IPS DF 6.9 (cell line): ENCODE data around the gene SCAMP4.

Experiments
- DNase-seq: peaks from one replicate; pipeline ENCODE4 v3.0.0-alpha.2; 2013; ENCODE audit warnings: low read depth, low spot score
- H3K27ac ChIP-seq: one replicate; pipeline ENCODE4 v1.5.1; 2013; ENCODE audit warnings: low read length, control low read depth
- H3K27me3 ChIP-seq: 2 replicates; pipeline ENCODE4 v1.6.1; 2013; ENCODE audit warnings: mild to moderate bottlenecking, low read length; ENCODE audit not compliant: control insufficient read depth, insufficient read depth
- H3K36me3 ChIP-seq: 2 replicates; pipeline ENCODE4 v1.6.1; 2013; ENCODE audit warnings: low read length; ENCODE audit not compliant: control insufficient read depth, insufficient read depth
- H3K4me1 ChIP-seq: 2 replicates; pipeline ENCODE4 v1.6.1; 2013; ENCODE audit warnings: low read length; ENCODE audit not compliant: control insufficient read depth, insufficient read depth
- H3K4me3 ChIP-seq: 2 replicates; pipeline ENCODE4 v1.5.1; 2013; ENCODE audit warnings: mild to moderate bottlenecking, low read length
- H3K9me3 ChIP-seq: 2 replicates; pipeline ENCODE4 v1.6.1; 2013; ENCODE audit warnings: low read length, inconsistent platforms; ENCODE audit not compliant: control insufficient read depth, insufficient read depth
- WGBS: extraction: QIAGEN DNeasy Blood & Tissue Kit; methylation state at CpG from one replicate; pipeline ENCODE4 v1.1.7; 2013; ENCODE audit warnings: mixed read lengths, missing lambda C conversion rate; ENCODE audit not compliant: insufficient read length, insufficient coverage; 5-methylcytosine and 5-hydroxymethylcytosine counted together

Gene SCAMP4

GRCh38 chr19:1947651-1948209, 42.5 kb downstream of the SCAMP4 start:
- no peaks in the 10 kb centered on the region for H3K27me3 ChIP-seq
- no peak overlapping the region for H3K4me3 ChIP-seq
- peaks cover 10% of the 10 kb centered on the region for H3K4me1 ChIP-seq
- H3K27ac ChIP-seq: no peak overlapping the region
- H3K36me3 ChIP-seq: no peaks in the 10 kb centered on the region; the same call in 1 of the 2 replicates
- no peak for DNase-seq
- no peaks in the 10 kb centered on the region for H3K9me3 ChIP-seq
- no CpG with 5 or more reads among the region's 34 CpGs for WGBS

DNA sequence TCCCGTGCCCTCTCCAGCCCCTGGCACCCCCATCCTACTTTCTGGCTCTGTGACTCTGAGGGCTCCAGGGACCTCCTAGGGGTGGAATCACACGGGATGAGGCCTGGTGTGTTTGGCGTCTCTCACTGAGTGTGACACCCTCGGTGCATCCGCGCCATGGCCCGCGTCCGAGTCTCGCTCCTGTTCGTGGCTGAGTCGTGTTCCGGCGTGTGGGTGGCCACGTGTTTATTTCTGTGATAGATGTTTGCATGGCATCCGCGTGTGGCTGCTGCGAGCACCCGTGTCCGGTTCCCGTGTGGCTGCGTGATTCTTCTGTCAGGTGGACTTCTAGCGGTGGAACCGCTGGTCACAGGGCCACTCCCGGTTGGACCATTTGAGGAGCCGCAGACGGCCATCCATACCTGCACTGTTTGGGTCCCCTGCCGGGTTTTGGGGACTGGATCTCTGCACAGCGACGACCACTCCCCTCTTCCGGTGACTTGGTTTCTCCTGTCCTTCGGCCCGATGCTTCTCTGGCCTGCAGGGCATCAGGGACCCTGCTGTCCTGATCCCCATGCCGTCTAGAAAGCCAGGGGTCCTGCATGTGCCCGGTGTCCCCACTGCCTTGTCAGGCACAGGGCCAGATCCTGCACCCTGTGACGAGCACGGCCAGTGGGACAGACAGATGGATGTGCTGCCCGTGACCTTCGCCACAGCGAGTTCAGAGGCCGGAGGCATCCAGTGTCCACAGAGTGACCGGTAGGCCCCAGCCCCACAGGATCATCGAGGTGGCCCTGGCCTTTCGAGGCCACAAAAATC, 44.3 kb downstream of the SCAMP4 start:
- H3K4me1 ChIP-seq: peaks cover 3% of the 10 kb centered on the region; the same call in 1 of the 2 replicates
- H3K27me3 ChIP-seq: no peaks in the 10 kb centered on the region
- no CpG with 5 or more reads among the region's 44 CpGs for WGBS
- no peaks in the 10 kb centered on the region for H3K9me3 ChIP-seq
- no peak overlapping the region for H3K27ac ChIP-seq
- H3K36me3 ChIP-seq: no peaks in the 10 kb centered on the region; the same call in 1 of the 2 replicates
- H3K4me3 ChIP-seq: no peak overlapping the region; the same call in 1 of the 2 replicates
- DNase-seq: no peak

DNA sequence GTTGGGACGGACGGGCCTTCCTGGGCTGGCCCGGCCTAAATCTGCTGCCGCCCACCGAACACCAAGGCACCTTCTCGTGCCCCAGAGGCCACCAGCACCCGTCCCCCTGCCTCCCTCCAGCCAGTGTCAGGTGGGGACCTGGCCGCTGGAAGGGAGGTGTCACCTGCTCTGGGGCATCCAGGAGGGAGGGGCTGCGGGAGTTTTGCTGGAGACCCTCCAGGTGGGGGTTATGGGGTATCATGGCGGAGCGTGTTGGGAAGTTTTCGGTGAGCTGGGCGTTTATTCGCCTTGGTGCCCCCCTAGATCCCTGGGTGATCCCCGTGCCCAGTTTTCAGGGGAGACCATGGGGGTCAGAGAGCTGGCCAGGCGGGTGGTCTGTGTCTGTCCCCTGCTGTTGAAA, 45.4 kb downstream of the SCAMP4 start:
- Histone ChIP-seq H3K4me3 (no peak overlapping the region), H3K27me3 (no peaks in the 10 kb centered on the region), H3K27ac (no peak overlapping the region), H3K9me3 (no peaks in the 10 kb centered on the region), H3K4me1 (peaks cover 3% of the 10 kb centered on the region; the same call in 1 of the 2 replicates), H3K36me3 (no peaks in the 10 kb centered on the region; the same call in 1 of the 2 replicates)
- WGBS: no CpG with 5 or more reads among the region's 16 CpGs
- no peak for DNase-seq

DNA sequence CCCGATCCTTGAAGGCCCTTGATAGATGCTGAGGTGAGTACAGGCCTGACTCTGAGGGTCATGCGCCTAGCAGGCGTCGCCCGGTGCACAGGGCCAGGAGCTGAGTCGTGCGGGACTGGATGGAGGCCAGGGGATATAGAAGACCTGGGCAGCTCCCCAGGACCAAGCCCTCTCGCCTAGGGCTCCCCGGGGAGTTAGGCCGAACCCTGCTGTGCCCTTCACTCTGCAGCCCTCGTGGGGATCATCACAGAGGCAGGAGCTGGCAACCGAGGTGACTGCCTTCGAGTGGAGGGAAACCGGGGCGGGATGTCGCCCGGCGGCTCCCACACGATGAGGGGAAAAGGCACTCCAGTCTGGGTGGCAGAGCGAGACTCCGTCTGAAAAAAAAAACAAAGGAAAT, 47.4 kb downstream of the SCAMP4 start:
- Histone ChIP-seq H3K4me3 (no peak overlapping the region), H3K27me3 (no peaks in the 10 kb centered on the region), H3K36me3 (no peaks in the 10 kb centered on the region; the same call in 1 of the 2 replicates), H3K9me3 (no peaks in the 10 kb centered on the region), H3K4me1 (peaks cover under 1% of the 10 kb centered on the region; the same call in 1 of the 2 replicates), H3K27ac (no peak overlapping the region)
- no peak for DNase-seq
- WGBS: no CpG with 5 or more reads among the region's 21 CpGs

DNA sequence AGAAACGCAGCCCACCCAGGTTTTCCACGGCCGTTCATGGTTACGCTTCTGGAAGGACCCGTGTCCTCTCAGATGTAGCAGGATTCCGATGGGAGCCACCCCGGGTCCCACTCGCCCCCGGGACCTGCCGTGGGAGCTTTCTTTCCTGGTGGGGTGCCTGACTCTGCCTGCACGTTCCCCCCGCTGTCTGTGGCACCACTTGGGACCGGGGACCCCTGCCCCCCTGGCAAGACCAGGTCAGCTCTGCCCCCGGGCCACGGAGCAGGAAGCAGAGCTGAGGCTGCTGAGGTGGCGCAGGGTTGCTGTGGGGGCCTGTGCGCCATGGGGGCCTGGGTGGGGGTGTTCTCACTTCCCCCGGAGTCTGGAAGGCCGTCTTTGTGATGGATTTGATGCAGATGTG, 47.8 kb downstream of the SCAMP4 start:
- DNase-seq: no peak
- Histone ChIP-seq H3K9me3 (no peaks in the 10 kb centered on the region), H3K4me1 (no peaks in the 10 kb centered on the region; the same call in 1 of the 2 replicates), H3K36me3 (no peaks in the 10 kb centered on the region; the same call in 1 of the 2 replicates), H3K27me3 (no peaks in the 10 kb centered on the region), H3K27ac (no peak overlapping the region), H3K4me3 (no peak overlapping the region)
- WGBS: no CpG with 5 or more reads among the region's 19 CpGs

- Histone ChIP-seq H3K4me3 (no peak overlapping the region), H3K9me3 (no peaks in the 10 kb centered on the region), H3K27me3 (no peaks in the 10 kb centered on the region), H3K36me3 (no peaks in the 10 kb centered on the region; the same call in 1 of the 2 replicates), H3K27ac (no peak overlapping the region), H3K4me1 (no peaks in the 10 kb centered on the region; the same call in 1 of the 2 replicates)
- WGBS: no CpG with 5 or more reads among the region's 32 CpGs
- DNase-seq: no peak
These were observed 48.4 kb downstream of the SCAMP4 start for GRCh38 chr19:1953441-1954094.

GRCh38 chr19:1954532-1954933, 49.3 kb downstream of the SCAMP4 start:
- Histone ChIP-seq H3K27me3 (no peaks in the 10 kb centered on the region), H3K27ac (no peak overlapping the region), H3K36me3 (no peaks in the 10 kb centered on the region; the same call in 1 of the 2 replicates), H3K9me3 (no peaks in the 10 kb centered on the region), H3K4me3 (no peak overlapping the region), H3K4me1 (no peaks in the 10 kb centered on the region; the same call in 1 of the 2 replicates)
- DNase-seq: no peak
- no CpG with 5 or more reads among the region's 15 CpGs for WGBS

GRCh38 chr19:1955171-1956121, 50.2 kb downstream of the SCAMP4 start:
- Histone ChIP-seq H3K4me3 (no peak overlapping the region), H3K9me3 (no peaks in the 10 kb centered on the region), H3K27ac (no peak overlapping the region), H3K27me3 (no peaks in the 10 kb centered on the region), H3K4me1 (no peaks in the 10 kb centered on the region; the same call in 1 of the 2 replicates), H3K36me3 (no peaks in the 10 kb centered on the region; the same call in 1 of the 2 replicates)
- no CpG with 5 or more reads among the region's 51 CpGs for WGBS
- DNase-seq: no peak

DNA sequence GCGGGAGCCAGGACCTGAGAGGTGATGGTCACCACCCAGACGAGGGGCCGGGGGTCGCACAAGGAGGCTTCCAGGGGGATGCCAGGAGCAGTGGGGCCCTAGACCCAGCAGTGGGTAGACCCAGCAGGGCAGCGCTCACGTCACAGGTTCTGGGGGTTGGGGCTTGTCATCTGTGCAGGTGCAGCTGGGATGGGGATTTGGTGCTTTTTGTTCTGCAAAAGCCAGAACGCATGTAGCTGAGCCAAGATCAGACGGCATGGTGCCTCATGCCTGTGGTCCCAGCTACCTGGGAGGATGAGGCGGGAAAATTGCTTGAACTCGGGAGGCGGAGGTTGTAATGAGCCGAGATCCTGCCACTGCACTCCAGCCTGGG, 50.9 kb downstream of the SCAMP4 start:
- Histone ChIP-seq H3K9me3 (no peaks in the 10 kb centered on the region), H3K4me3 (no peak overlapping the region), H3K4me1 (no peaks in the 10 kb centered on the region; the same call in 1 of the 2 replicates), H3K27ac (no peak overlapping the region), H3K27me3 (no peaks in the 10 kb centered on the region), H3K36me3 (no peaks in the 10 kb centered on the region; the same call in 1 of the 2 replicates)
- no peak for DNase-seq
- WGBS: no CpG with 5 or more reads among the region's 12 CpGs
